Fibroblast of the aortic adventitia (primary cell): ENCODE results near the gene LINGO4. TPM values are rescaled to one million over a fixed set of nuclear protein-coding genes. Genes with fewer than 3 reads are reported as not detected.

Experiments
- DNase-seq: peaks from one replicate; pipeline ENCODE4 v3.0.0-alpha.2; 2010; ENCODE audit warnings: low read depth
- H3K4me3 ChIP-seq: 2 replicates; pipeline ENCODE4 v1.5.1; 2011; ENCODE audit warnings: low read depth, mild to moderate bottlenecking, control low read depth, low read length, moderate library complexity
- CTCF ChIP-seq: IDR thresholded peaks from 2 replicates; pipeline ENCODE4 v1.5.1; 2011; ENCODE audit warnings: mild to moderate bottlenecking, low read length, control low read depth, inconsistent platforms; ENCODE audit not compliant: insufficient read depth
- total RNA-seq: library from RNA; depleted of rRNA; stranded (reverse); fragments of >200 nt; gene quantifications from 2 replicates; pipeline ENCODE4 v1.2.3, GENCODE V29; 2012; ENCODE audit warnings: low replicate concordance

LINGO4 gene, protein sequence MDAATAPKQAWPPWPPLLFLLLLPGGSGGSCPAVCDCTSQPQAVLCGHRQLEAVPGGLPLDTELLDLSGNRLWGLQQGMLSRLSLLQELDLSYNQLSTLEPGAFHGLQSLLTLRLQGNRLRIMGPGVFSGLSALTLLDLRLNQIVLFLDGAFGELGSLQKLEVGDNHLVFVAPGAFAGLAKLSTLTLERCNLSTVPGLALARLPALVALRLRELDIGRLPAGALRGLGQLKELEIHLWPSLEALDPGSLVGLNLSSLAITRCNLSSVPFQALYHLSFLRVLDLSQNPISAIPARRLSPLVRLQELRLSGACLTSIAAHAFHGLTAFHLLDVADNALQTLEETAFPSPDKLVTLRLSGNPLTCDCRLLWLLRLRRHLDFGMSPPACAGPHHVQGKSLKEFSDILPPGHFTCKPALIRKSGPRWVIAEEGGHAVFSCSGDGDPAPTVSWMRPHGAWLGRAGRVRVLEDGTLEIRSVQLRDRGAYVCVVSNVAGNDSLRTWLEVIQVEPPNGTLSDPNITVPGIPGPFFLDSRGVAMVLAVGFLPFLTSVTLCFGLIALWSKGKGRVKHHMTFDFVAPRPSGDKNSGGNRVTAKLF
- not detected in 2 replicates for total RNA-seq

DNA sequence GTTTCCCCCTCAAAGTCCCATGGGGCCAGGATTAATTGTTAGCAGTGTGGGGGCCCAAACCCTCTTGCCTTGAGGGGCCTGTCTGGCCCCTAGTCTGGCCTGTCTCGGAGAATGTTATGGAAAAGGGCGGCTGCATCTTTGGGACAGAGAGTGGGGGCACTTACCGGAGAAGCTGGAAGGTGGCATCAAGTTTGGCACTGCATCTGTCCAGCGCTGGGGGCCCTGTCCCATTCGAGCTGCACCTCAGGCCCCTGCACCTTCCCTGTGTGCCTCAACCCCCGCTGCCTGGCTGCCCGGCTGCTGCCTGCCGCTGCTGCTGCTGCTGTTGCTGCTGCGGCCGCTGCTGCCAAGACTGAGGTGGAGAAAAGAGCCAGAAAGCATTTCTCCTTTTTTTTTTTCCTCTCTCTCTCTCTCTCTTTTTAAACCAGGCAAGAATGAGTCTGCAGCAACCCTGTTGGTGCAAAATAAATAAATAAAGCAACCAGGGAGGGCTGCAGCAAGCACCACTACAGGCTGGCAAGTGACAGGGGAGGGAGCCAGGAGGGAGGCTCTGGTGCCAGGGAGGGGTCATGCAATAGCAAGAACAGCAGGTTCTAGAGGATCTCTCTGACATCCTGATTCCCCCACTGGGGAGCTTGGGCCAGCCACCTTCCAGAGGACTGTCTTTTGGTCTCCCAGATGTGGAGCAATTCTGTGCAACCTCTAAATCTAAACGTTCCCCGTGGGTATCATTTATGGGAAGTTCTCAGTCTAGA lies at the start of gene LINGO4:
Gene LINGO4, minus strand, starts transcription at position 354 of the 755 bp plus-strand sequence. CDS start 2,715 bp downstream, outside the sequence.
- no peak for DNase-seq
- H3K4me3 ChIP-seq: no peak within 1 kb of the TSS
- no peak for TF ChIP-seq CTCF

- H3K4me3 ChIP-seq: no peak overlapping the region
- no peak for DNase-seq
- no peak for TF ChIP-seq CTCF
These were observed 49.4 kb upstream of the LINGO4 start for GRCh38 chr1:151854658-151855057.

DNA sequence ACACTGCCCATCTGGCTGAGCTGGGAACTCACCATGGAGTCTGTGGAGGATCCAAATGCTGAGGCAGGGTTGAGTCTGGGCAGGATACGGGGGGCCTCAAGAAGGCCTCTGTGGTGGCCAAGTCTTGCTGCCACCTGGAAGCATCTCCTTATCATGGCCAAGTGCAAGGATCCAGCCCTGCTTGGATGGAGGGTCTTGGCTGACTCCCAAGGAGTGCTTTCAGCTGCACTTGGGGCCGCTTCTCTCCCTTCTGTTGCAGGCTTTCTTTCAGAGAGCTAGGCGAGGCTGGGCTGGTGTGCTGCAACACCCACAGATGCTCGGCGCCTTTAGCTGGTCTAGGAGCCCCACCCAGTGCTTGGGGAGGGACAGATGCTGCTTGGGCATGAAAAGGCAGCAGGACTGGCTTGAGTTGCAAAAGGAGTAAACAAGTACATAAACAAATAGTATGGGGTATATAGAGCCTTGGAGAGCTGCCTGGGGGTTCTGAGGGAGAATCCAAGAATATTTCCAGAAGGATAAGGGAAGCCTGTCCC lies 48.3 kb upstream of the LINGO4 start, which contains the start of gene THEM5:
Gene THEM5, minus strand, starts transcription at position 302 of the 533 bp plus-strand sequence. Its CDS starts 147 bp downstream, at position 155.
- TF ChIP-seq CTCF: no peak
- DNase-seq: no peak
- no peak within 1 kb of the TSS for H3K4me3 ChIP-seq

- DNase-seq: no peak
- no peak for TF ChIP-seq CTCF
- H3K4me3 ChIP-seq: no peak overlapping the region
These were observed 47.5 kb upstream of the LINGO4 start for GRCh38 chr1:151852733-151853132.

- H3K4me3 ChIP-seq: no peak overlapping the region
- no peak for TF ChIP-seq CTCF
- no peak for DNase-seq
These were observed 46.7 kb upstream of the LINGO4 start for GRCh38 chr1:151851886-151852285.

- no peak for DNase-seq
- H3K4me3 ChIP-seq: no peak overlapping the region
- TF ChIP-seq CTCF: no peak
These were observed 44.7 kb upstream of the LINGO4 start for GRCh38 chr1:151849871-151850270.
